ENCODE results near the gene PCSK6. TPM values are rescaled to one million over a fixed set of nuclear protein-coding genes. Genes with fewer than 3 reads are reported as not detected.
A peak's percentile ranks its signal among the peaks of the same experiment; 100 is the strongest.

PCSK6 gene
- total and polyA plus RNA-seq, 2 experiments from 2014 or later: 0.38 TPM; not detected in 1

DNA sequence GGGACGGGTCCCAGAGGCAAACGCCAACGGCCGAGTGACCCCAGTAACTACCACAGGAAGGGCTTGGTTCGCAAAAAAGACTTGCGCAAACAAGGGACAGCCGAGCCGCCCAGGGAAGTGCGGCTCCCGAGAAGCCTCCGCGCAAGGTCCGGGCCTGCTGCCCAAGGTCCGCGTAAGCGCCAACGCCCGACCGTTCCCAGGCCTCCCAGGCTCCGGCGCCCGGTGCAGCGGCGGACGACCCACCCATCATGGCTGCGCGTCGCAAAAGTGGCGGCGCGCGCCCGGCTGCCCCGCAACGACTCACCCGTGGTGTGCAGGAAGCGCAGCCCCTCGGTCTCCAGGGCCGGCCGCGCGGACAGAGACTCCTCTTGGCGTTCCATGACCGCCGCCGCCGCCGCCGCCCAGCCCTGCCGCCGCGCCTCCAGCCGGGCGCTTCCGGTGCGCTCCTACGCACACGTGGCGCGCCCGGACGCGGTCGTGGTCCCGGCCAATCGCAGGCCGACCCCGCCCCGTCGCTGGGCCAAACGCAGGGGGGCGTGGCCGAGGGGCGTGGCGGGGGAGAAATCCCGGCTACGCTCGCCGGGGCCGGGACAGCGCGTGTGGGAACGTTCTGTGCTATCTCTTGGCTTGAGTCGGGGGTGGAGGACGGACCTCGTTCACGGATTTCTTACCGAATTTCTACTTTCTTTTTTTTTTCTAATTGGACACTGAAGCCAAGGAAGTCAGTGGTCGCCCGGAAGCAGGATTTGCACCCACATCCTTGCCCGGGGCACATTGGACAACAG, 212.3 kb downstream of the PCSK6 start, which contains the start of gene SELENOS:
Gene SELENOS (minus strand): TSS at position 448 of the 785 bp plus-strand sequence. CDS start 68 bp downstream, at position 380.
- Histone ChIP-seq H3K9me2 (ENCODE audit: insufficient read depth) (no peaks in the 10 kb centered on the region), H2AFZ (peak within 1 kb of the TSS; percentile 82), H3K4me1 (ENCODE audit: insufficient read depth) (peaks cover 13% of the 10 kb centered on the region; the same call in 1 of the 2 replicates), H3K4me2 (ENCODE audit: unreplicated experiment) (peak within 1 kb of the TSS; percentile 99), H3K36me3 (ENCODE audit: low read depth) (peaks cover 50% of the 10 kb centered on the region), H3K79me2 (ENCODE audit: insufficient read depth) (peaks cover 43% of the 10 kb centered on the region), H3K27me3 (replicated peaks; ENCODE audit: insufficient read depth) (no peaks in the 10 kb centered on the region), H4K20me1 (ENCODE audit: insufficient read depth) (no peaks in the 10 kb centered on the region), H3K27ac (peak within 1 kb of the TSS; percentile 98), H3F3A (ENCODE audit: insufficient read depth) (peaks cover 56% of the 10 kb centered on the region), H3K9me3 (ENCODE audit: low read depth) (no peaks in the 10 kb centered on the region), H3K4me3 (peak within 1 kb of the TSS; percentile 99), H3K9ac (peak within 1 kb of the TSS; percentile 100)
- WGBS, 2 experiments (ENCODE audit: low coverage in 1 of 2, low lambda C conversion rate in 2 of 2, missing lambda C conversion rate in 2 of 2): 1% methylated on average over 74 to 80 of the region's 91 CpGs
- DNase-seq: peak; percentile 98
- in situ Hi-C loops (cut with MboI): no loop called here
- TF ChIP-seq EZH2phosphoT487 (IDR thresholded peaks at IDR 0.05; ENCODE audit: insufficient read depth, low read depth): no peak
- no peak for TF ChIP-seq EZH2 (IDR thresholded peaks at IDR 0.05; ENCODE audit: insufficient read depth, poor library complexity, severe bottlenecking)

DNA sequence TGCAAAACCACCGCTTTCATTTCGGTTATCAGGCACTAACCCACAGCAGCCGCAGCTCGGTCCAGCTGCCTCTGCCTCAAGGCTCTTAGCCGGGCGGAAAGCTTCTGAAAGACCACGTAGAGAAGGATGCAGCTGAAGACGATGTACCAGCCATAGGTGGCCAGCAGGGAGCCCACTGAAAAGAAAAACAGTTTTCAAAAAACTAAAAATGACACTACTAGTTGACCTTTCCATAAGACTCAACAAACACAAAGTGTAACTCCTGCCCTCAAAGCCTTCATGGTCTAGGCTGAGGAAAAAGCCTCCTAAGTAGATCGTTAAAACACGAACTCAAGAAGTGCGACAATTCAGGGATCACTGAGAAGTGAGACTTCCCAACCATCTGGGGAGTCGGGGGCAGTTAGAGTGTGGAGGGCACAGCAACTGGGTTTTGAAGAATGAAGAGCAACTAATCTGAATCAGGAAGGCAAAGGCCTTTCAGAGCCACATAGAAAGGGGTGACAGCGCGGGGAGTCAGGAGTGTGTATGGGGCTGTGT, 212.9 kb downstream of the PCSK6 start:
- Histone ChIP-seq H3K9me3 (ENCODE audit: low read depth) (no peaks in the 10 kb centered on the region), H2AFZ (peak overlapping the region; percentile 43), H3K79me2 (ENCODE audit: insufficient read depth) (peaks cover 43% of the 10 kb centered on the region), H3K4me1 (ENCODE audit: insufficient read depth) (peaks cover 13% of the 10 kb centered on the region; the same call in 1 of the 2 replicates), H3K36me3 (ENCODE audit: low read depth) (peaks cover 50% of the 10 kb centered on the region), H3K9me2 (ENCODE audit: insufficient read depth) (no peaks in the 10 kb centered on the region), H4K20me1 (ENCODE audit: insufficient read depth) (no peaks in the 10 kb centered on the region), H3K9ac (peak overlapping the region; percentile 100), H3K27ac (peak overlapping the region; percentile 98), H3K4me3 (peak overlapping the region; percentile 99), H3F3A (ENCODE audit: insufficient read depth) (peaks cover 57% of the 10 kb centered on the region), H3K27me3 (replicated peaks; ENCODE audit: insufficient read depth) (no peaks in the 10 kb centered on the region), H3K4me2 (ENCODE audit: unreplicated experiment) (peak overlapping the region; percentile 99)
- WGBS, 2 experiments (ENCODE audit: low coverage in 1 of 2, low lambda C conversion rate in 2 of 2, missing lambda C conversion rate in 2 of 2): 3 to 4% methylated on average over 14 of the region's 14 CpGs
- in situ Hi-C loops (cut with MboI): no loop called here
- DNase-seq: peak; percentile 82
- TF ChIP-seq EZH2phosphoT487 (IDR thresholded peaks at IDR 0.05; ENCODE audit: insufficient read depth, low read depth) (no peak), EZH2 (IDR thresholded peaks at IDR 0.05; ENCODE audit: insufficient read depth, poor library complexity, severe bottlenecking) (no peak)

DNA sequence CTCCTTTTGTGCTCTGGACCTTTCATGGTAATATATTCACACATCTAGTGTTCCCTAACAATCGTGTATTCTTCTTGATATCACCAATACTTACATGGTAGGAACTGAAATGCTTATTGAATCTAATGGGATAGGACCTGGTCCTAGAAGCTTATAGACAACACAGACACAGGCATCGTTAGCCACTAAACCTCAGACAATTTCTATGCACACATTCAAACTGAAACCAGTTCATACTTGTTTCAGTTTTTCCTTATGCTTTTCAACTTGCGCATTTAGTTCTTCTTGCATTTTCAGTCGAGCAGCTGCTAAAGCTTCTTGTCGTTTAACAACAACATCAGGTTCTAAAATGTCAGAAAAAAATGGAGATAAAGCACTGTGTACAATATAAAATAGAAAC, 214.5 kb downstream of the PCSK6 start:
- Histone ChIP-seq H3K4me2 (ENCODE audit: unreplicated experiment) (no peak overlapping the region), H3K79me2 (ENCODE audit: insufficient read depth) (peaks cover 43% of the 10 kb centered on the region), H3K4me3 (no peak overlapping the region), H3K9me3 (ENCODE audit: low read depth) (no peaks in the 10 kb centered on the region), H3K9me2 (ENCODE audit: insufficient read depth) (no peaks in the 10 kb centered on the region), H3K36me3 (ENCODE audit: low read depth) (peaks cover 54% of the 10 kb centered on the region), H3K27ac (no peak overlapping the region), H4K20me1 (ENCODE audit: insufficient read depth) (no peaks in the 10 kb centered on the region), H3K4me1 (ENCODE audit: insufficient read depth) (peaks cover 13% of the 10 kb centered on the region; the same call in 1 of the 2 replicates), H3F3A (ENCODE audit: insufficient read depth) (peaks cover 69% of the 10 kb centered on the region), H3K27me3 (replicated peaks; ENCODE audit: insufficient read depth) (no peaks in the 10 kb centered on the region), H2AFZ (no peak overlapping the region), H3K9ac (peak overlapping the region; percentile 100; the same call in 1 of the 2 replicates)
- DNase-seq: no peak
- WGBS, 2 experiments (ENCODE audit: low coverage in 1 of 2, low lambda C conversion rate in 2 of 2, missing lambda C conversion rate in 2 of 2): 74 to 80% methylated on average over 5 of the region's 5 CpGs
- in situ Hi-C loops (cut with MboI): no loop called here
- TF ChIP-seq EZH2phosphoT487 (IDR thresholded peaks at IDR 0.05; ENCODE audit: insufficient read depth, low read depth): no peak
- no peak for TF ChIP-seq EZH2 (IDR thresholded peaks at IDR 0.05; ENCODE audit: insufficient read depth, poor library complexity, severe bottlenecking)

DNA sequence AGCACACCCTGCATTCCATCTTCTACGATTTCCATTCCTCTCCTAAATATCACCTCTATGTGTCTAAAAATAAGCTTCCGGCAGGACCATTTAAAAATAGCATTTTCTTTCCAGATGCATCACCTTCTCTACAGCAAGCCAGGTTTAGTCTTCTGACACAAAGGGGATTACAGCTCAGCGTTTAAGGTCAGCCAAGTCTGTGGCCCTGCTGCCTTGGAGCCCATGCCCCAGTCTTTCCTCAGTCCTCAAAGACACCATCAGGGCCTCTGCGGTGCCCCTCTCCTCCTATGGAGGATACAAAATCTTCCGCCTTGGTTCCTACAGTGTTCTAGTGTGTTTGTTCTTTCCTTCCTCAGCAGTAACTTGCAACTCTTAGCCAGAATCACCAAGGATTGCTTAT, 216.0 kb downstream of the PCSK6 start:
- H3K4me1 ChIP-seq (ENCODE audit: insufficient read depth): peaks cover 17% of the 10 kb centered on the region
- no peak overlapping the region for H2AFZ ChIP-seq
- H3F3A ChIP-seq (ENCODE audit: insufficient read depth): peaks cover 70% of the 10 kb centered on the region
- no peaks in the 10 kb centered on the region for H3K27me3 ChIP-seq (replicated peaks; ENCODE audit: insufficient read depth)
- H3K4me3 ChIP-seq: no peak overlapping the region
- peaks cover 48% of the 10 kb centered on the region for H3K36me3 ChIP-seq (ENCODE audit: low read depth)
- H3K9me3 ChIP-seq (ENCODE audit: low read depth): no peaks in the 10 kb centered on the region
- TF ChIP-seq EZH2 (IDR thresholded peaks at IDR 0.05; ENCODE audit: insufficient read depth, poor library complexity, severe bottlenecking): no peak
- TF ChIP-seq EZH2phosphoT487 (IDR thresholded peaks at IDR 0.05; ENCODE audit: insufficient read depth, low read depth): no peak
- no peaks in the 10 kb centered on the region for H3K9me2 ChIP-seq (ENCODE audit: insufficient read depth)
- no peak overlapping the region for H3K4me2 ChIP-seq (ENCODE audit: unreplicated experiment)
- in situ Hi-C loops (cut with MboI): loop anchor here (25.0 kb wide), 1 partner anchor 361 kb away; the partner anchor contains the start of gene LRRK1
- no peak overlapping the region for H3K27ac ChIP-seq
- DNase-seq: no peak
- H3K9ac ChIP-seq: no peak overlapping the region
- H3K79me2 ChIP-seq (ENCODE audit: insufficient read depth): peaks cover 43% of the 10 kb centered on the region
- H4K20me1 ChIP-seq (ENCODE audit: insufficient read depth): no peaks in the 10 kb centered on the region
- WGBS, 2 experiments (ENCODE audit: low coverage in 1 of 2, low lambda C conversion rate in 2 of 2, missing lambda C conversion rate in 2 of 2): 82 to 83% methylated on average over 5 of the region's 5 CpGs
